Fibroblast of villous mesenchyme (primary cell): Measurements from ENCODE around the gene CYTH4. TPM values are rescaled to one million over a fixed set of nuclear protein-coding genes. Genes with fewer than 3 reads are reported as not detected.

Experiments
- DNase-seq: peaks from one replicate; pipeline ENCODE4 v3.0.0-alpha.2; 2010; ENCODE audit warnings: low read depth
- H3K4me3 ChIP-seq: 2 replicates; pipeline ENCODE4 v1.5.1; 2011; ENCODE audit warnings: low read depth, mild to moderate bottlenecking, low read length
- CTCF ChIP-seq: IDR thresholded peaks from 2 replicates; pipeline ENCODE4 v1.5.1; 2012; ENCODE audit warnings: low read depth, mild to moderate bottlenecking, low read length; ENCODE audit not compliant: insufficient read depth
- total RNA-seq: library from RNA; depleted of rRNA; stranded (reverse); fragments of >200 nt; gene quantifications from 2 replicates; pipeline ENCODE4 v1.2.3, GENCODE V29; 2012

Gene CYTH4
- total RNA-seq, 1 donor, result under 0.01 TPM

- TF ChIP-seq CTCF, result no peak
- no peak overlapping the region for H3K4me3 ChIP-seq
- no peak for DNase-seq
These were observed 71.5 kb downstream of the CYTH4 start for GRCh38 chr22:37353839-37354238.

GRCh38 chr22:37354261-37354660, 72.0 kb downstream of the CYTH4 start:
- TF ChIP-seq CTCF, result no peak
- no peak overlapping the region for H3K4me3 ChIP-seq
- no peak for DNase-seq

GRCh38 chr22:37354670-37355069, 72.4 kb downstream of the CYTH4 start:
- DNase-seq, result no peak
- H3K4me3 ChIP-seq, result no peak overlapping the region
- TF ChIP-seq CTCF, result no peak

- no peak for DNase-seq
- TF ChIP-seq CTCF, result no peak
- no peak overlapping the region for H3K4me3 ChIP-seq
These were observed 72.9 kb downstream of the CYTH4 start for GRCh38 chr22:37355174-37355573.

- no peak for TF ChIP-seq CTCF
- DNase-seq, result no peak
- no peak overlapping the region for H3K4me3 ChIP-seq
These were observed 74.6 kb downstream of the CYTH4 start for GRCh38 chr22:37356922-37357321.

GRCh38 chr22:37357446-37358075, 75.3 kb downstream of the CYTH4 start:
- no peak for DNase-seq
- H3K4me3 ChIP-seq, result no peak overlapping the region
- no peak for TF ChIP-seq CTCF

- no peak for TF ChIP-seq CTCF
- DNase-seq, result no peak
- H3K4me3 ChIP-seq, result no peak overlapping the region
These were observed 76.1 kb downstream of the CYTH4 start for GRCh38 chr22:37358386-37358785.
